ENCODE results near the gene CD164L2.
A peak's percentile ranks its signal among the peaks of the same experiment; 100 is the strongest.

CD164L2 gene

GRCh38 chr1:27356619-27357280 lies 26.4 kb downstream of the CD164L2 start:
- TF ChIP-seq CTCF (IDR thresholded peaks at IDR 0.05; ENCODE audit: low read depth, low read length, missing control alignments): peak; percentile 36
- H3K4me3 ChIP-seq (ENCODE audit: low read depth, low read length): peak overlapping the region; percentile 52
- no peak for DNase-seq (ENCODE audit: low read depth)

- DNase-seq (ENCODE audit: low read depth): no peak
- peak overlapping the region; percentile 52 for H3K4me3 ChIP-seq (ENCODE audit: low read depth, low read length)
- TF ChIP-seq CTCF (IDR thresholded peaks at IDR 0.05; ENCODE audit: low read depth, low read length, missing control alignments): no peak
Measured at GRCh38 chr1:27356277-27356618, 26.9 kb downstream of the CD164L2 start.

GRCh38 chr1:27355683-27356082 lies 27.4 kb downstream of the CD164L2 start:
- no peak overlapping the region for H3K4me3 ChIP-seq (ENCODE audit: low read depth, low read length)
- no peak for DNase-seq (ENCODE audit: low read depth)
- no peak for TF ChIP-seq CTCF (IDR thresholded peaks at IDR 0.05; ENCODE audit: low read depth, low read length, missing control alignments)

- TF ChIP-seq CTCF (IDR thresholded peaks at IDR 0.05; ENCODE audit: low read depth, low read length, missing control alignments): no peak
- H3K4me3 ChIP-seq (ENCODE audit: low read depth, low read length): no peak overlapping the region
- DNase-seq (ENCODE audit: low read depth): no peak
Measured at GRCh38 chr1:27353629-27354028, 29.5 kb downstream of the CD164L2 start.

- H3K4me3 ChIP-seq (ENCODE audit: low read depth, low read length): no peak overlapping the region
- no peak for DNase-seq (ENCODE audit: low read depth)
- TF ChIP-seq CTCF (IDR thresholded peaks at IDR 0.05; ENCODE audit: low read depth, low read length, missing control alignments): no peak
Measured at GRCh38 chr1:27353166-27353565, 30.0 kb downstream of the CD164L2 start.

GRCh38 chr1:27351541-27352107 lies 31.5 kb downstream of the CD164L2 start:
- TF ChIP-seq CTCF (IDR thresholded peaks at IDR 0.05; ENCODE audit: low read depth, low read length, missing control alignments): no peak
- DNase-seq (ENCODE audit: low read depth): no peak
- no peak overlapping the region for H3K4me3 ChIP-seq (ENCODE audit: low read depth, low read length)
